ENCODE measurements around the gene GALNT9.
"Not testable (repeated sequence)": the region's sequence is repeated elsewhere in the genome, so short reads cannot be mapped to it uniquely, and the experiment has no call there.

GALNT9 gene

DNA sequence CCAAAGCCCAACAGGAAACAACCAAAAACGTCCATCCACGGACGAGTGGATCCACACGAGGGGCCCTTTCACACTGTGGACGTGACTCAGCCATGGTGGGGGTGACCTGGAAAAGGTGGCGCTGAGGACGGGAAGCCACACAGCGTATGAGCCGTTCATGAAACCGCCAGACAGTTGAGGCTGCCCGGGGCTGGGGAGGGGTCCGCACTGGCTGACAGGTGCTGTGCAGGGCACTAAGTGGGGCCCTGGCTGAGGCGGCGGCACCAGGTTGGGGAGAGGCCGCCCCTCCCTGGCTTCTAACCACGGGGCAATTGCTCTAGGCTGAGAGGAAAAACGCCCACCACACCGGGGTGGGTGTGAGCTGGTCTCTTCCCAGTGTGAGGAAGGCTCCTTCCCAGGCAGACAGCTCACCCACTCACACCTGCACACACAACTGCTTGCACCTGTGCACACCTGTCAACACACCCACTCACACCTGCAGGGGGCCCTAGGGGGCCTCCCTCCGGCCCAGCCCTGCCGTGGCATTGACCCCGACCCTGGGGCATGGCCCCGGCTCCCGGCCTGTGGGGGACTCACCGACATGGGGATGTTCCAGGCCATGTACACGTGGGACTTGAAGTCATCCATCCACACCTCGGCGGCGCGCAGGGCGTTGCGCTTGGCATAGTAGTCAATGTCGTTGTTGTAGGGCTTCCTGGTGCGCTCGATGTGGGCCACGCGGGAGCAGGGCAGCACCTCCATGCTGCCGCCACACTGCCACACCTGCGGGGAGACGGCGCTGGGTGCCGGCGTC, 126.3 kb downstream of the GALNT9 start:
- no peak for DNase-seq (ENCODE audit: low read depth in 2 of 3, low spot score in 1 of 3)

DNA sequence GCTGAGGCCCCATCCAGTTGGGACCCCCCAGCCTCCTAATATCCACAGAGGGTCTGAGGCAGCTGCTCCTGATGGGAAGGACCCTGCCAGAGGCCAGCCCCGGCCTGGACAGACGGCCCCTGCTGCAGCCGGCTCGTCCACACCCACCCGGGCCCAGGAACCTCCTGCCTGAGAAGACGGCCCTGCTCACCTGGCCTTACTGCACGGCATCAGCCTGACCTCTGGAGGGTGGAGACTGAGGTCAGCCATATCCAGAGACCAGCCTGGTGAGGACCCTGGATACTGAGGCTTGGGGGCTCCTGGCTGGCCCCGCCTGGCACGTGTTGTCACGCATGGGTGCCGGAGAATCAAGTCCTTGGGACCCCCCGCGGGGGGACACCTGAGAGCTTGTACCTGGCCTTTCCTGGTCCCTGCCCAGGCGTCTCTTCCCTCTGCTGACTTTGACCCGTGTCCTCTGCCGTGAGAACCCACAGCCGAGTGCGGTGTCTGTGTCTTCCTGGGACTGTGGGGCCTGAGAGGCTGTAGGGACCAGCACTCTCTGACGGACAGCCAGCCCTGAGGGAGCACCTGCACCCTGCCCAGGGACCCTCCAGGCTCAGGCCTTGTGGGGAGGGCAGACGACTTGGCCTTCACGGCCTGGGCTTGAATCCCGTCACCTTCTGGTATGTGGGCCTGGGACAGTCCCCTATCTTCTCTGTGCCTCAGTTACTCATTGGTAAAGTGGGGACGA, 127.8 kb downstream of the GALNT9 start:
- DNase-seq (ENCODE audit: low read depth in 2 of 3, low spot score in 1 of 3): no peak

DNA sequence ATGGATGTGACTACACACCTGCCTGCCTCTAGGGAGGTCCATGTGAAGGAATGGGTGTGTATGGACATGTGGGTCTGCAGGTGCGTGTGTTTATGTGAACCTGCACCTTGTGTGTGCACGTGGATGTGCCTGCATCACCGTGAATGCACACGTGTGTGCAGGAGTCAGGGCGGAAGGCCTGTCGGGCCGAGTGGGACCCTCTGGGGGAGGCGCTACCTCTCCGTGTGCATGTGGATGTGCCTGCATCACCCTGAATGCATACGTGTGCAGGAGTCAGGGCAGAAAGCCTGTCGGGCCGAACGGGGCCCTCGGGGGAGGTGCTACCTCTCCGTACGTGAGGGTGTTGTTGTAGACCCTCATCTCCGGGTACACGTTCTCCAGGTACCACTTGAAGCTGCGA, 128.6 kb downstream of the GALNT9 start:
- DNase-seq (ENCODE audit: low read depth in 2 of 3, low spot score in 1 of 3): no peak

DNA sequence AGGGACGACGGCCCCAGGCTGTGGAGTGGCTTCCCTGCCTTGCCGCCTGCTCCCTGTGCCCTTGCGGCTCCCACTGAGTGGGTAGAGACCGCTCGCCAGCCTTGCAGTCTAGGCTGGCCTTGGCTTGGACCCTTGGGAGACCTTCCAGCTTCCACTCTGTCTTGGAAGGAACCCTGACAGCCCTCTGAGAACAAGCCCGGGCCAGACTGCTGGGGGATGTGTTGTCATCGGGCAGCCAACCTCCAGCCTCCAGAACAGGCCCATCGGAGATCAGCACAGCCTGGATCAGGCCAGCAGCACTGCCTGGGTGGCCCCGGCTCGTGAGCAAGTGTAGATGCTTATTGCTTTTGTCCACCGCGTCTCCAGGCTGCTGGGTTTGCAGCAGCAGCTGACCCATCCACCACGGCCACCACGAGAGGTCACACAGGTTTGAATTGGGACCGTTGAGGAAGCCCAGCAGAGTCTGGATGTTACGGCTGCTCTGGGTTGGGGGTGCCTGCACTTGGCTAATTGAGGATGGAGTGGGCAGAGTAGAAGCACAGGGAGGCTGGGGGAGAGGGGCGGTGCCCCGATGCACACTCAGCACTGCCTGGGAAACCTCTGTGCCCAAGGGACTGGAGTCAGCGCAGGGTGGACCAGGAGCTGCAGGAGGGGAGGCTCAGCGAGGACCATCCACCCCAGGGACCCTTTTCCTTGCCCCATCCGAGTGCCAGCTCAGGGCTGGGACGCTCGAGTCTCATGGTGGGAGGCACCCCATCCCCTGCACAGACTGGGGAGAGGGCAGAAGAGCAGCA, 129.7 kb downstream of the GALNT9 start:
- no peak for DNase-seq (ENCODE audit: low read depth in 2 of 3, low spot score in 1 of 3)

DNA sequence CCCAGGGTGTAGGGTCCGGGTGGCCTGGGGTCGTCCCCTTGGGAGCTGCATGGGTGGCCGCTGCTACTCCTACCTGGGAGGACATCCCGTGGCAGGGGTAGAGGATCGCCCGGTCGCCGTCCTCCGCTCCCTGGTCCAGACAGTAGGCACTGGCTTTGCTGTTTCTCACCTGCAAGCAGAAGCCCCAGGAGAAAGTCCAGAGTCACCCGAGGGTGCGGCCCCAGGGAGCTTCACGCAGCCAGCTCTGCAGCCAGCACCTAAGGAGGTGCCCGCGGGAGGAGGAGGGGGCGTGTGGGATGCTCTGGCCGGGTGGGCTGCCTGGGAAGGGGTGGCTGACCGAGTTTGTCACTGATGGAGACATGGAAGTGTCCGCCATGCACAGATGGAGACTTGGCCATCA, 130.3 kb downstream of the GALNT9 start:
- DNase-seq (ENCODE audit: low read depth in 2 of 3, low spot score in 1 of 3): no peak

DNA sequence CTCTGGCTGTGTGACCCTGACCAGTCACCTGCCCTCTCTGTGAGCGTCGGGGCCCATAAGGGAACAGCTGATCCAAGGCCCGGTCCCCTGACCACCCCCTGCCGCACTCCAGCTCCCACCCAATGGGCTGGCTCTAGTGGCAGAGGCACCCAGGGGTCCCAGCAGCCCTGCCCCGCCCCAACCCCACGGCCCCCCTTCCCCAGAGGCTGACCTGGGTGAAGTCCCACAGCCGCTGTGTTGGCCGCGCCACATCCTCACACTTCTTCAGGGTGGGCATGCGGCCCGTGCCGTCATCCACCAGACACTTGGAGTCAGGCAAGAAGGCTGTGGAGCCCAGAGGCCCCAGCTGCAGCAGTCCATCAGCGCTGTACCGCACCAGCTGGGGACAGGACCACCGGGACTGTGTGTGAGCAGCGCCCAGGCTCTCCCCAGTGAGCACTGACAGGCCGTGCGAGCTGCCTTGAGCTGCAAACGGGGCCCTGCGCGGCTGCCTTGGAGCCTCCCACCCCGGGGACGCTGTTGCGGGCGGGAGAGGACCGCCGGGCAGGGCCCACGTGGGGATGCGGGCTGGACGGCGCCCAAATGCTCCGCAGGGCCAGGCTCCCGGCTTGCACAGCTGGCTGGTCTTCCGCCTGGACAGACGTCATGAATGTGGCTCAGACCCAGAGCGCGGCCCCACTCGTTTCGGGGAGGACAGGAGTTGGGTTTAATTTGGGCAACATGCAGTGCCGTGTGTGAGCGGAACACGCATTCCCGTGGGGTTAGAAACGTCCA, 131.6 kb downstream of the GALNT9 start:
- DNase-seq (ENCODE audit: low read depth in 2 of 3, low spot score in 1 of 3): no peak

DNA sequence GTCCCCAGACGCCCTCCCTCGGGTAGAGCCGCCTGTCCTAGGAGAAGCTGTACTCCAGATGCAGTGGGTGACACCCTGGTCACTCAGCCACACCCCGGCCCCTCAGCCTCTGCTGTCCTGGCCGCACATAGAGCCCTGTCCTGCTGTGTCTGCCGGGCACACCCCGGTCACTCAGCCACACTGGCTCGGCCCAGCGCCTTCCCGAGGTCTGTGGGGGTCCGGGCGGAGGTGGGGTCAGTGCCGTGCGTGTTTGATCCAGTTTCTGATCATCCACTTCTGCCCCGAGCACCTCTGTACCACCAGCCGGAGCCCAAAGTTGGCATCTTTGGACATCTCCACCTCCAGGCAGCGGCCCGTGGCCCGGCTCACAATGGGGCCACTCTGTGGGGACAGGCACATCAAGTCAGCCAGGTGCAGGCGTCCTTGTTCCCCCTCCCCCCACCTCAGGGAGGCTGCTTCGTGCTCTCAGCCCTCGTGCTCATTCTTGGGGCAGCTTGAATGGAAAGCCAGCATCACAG, 132.5 kb downstream of the GALNT9 start:
- DNase-seq (ENCODE audit: low read depth in 2 of 3, low spot score in 1 of 3): no peak

DNA sequence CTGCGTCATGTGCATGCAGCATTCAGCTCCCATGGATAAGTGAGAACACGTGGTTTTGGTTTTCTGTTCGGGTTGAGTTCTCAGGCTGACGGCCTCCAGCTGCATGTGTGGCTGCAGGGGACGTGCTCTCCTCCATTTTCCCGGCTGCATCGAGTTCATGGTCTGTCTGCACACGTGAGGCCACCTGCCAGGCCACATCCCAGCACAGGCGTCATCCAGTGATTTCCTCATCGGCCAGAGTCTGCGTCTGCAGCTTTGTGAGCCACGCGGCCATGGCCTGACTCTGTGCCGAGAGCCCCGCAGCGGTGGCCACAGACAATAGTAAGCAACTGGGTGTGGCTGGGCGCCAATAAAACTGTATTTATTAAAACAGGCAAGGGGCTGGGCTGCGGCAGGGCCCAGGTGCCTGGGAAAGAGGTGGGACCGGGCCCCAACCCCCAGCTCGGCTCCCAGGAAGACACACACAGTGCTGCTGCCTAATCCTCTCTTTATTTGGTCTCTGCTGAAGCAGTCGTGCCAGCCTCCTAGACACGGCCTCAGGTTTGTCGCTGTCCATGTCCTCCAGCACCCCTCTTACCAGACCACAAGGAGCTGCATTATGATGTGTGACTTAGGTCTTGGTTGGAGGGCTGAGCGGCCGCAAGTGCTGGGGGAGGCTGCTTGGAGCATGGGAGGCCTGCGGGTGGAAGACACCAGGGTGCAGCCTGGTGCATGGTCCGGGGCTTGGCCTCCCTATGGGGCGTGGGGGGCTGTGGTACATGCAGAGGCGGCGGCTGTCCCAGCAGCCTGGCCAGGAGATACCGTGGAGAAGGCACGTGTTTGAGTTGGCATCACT, 133.1 kb downstream of the GALNT9 start:
- no peak for DNase-seq (ENCODE audit: low read depth in 2 of 3, low spot score in 1 of 3)

DNA sequence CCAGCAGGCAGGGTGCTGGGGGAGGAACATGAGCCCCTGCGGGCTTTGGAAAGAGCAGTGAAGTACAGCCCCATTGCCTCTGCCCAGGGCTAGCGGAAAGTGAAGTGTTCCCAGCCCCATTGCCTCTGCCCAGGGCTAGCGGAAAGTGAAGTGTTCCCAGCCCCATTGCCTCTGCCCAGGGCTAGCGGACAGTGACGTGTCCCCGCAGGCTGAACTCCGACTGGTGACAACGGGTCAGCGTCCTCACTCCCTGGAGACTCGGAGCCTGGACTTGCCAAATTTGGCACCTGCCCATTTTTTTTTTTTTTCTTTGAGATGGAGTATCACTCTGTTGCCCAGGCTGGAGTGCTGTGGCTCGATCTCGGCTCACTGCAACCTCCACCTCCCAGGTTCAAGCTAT, 134.1 kb downstream of the GALNT9 start:
- DNase-seq (ENCODE audit: low read depth in 2 of 3, low spot score in 1 of 3): not testable (repeated sequence)

DNA sequence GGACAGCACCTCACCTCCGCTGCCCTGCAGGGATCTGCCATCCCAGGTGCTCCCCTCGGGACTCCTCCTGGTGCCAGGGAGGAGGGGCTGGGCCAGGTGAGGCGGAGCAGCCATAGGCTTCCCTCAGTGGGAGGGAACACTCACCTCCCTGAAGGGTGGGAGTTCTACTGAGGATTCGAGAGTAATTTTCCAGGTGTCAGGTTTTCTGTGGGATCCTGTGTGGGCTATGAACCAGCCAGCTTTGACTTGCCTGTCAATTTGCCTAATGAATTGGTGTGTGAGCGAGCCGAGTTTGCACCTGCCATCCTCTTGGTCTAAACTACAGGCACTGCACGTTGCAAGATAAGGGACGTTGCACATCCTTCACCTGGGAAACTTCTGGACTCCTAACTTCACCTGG, 134.8 kb downstream of the GALNT9 start:
- no peak for DNase-seq (ENCODE audit: low read depth in 2 of 3, low spot score in 1 of 3)

DNA sequence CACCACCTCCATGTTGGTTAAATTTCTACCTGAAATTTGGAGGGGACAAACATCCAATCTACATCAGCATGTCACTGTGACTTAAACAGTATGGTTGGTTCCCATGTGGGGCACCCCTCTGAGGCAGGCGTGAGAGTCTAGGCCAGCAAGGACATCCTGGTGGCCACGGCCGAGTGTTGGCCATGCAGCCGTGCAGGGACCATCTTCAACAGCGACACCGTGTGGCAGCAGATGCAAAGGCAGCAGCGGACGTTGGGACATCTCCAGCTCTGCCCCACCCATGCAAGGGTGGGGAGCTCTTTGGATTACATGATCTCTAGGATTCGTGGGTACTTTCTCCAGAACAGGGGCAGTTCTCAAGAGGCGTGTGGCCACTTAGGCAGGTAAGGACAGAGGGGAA, 135.3 kb downstream of the GALNT9 start:
- no peak for DNase-seq (ENCODE audit: low read depth in 2 of 3, low spot score in 1 of 3)

DNA sequence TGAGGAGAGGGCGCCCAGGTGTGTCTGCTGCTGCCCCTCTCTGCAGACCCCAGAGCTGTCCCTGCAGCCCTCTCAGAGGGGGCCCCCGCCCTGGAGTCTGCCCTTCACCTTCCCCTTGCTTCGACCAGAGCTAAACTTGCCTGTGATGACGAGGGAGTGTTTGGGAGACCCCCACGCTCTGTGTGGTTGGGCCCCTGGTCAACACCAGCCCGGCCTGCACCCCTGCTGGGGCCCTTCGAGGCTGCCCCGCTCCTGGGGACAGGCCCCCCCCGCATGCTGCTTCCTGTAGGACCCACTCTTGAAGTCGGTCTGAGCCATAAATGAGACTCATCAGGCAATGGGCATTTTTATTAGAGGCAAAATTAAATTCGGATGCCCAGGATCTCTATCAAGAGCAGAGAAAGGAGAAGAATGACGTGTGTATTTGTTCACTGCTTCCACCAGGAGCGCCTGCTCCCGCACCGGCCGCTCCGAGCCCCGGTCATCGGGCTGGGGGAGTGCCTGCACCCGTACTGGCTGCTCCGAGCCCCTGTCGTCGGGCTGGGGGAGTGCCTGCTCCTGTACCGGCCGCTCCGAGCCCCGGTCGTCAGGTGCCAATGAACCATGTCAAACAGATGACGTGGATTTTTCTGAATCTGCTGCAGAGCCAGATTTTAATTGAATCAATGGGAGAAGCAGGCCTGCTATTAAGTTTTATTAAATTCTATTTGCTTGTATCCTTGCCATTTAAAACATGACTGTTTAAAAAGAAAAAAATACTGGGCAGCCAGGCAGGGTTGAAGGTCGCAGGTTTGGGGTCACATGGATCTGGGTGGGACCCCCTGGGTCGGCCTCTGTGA, 137.5 kb downstream of the GALNT9 start:
- DNase-seq (ENCODE audit: low read depth in 2 of 3, low spot score in 1 of 3): no peak

DNA sequence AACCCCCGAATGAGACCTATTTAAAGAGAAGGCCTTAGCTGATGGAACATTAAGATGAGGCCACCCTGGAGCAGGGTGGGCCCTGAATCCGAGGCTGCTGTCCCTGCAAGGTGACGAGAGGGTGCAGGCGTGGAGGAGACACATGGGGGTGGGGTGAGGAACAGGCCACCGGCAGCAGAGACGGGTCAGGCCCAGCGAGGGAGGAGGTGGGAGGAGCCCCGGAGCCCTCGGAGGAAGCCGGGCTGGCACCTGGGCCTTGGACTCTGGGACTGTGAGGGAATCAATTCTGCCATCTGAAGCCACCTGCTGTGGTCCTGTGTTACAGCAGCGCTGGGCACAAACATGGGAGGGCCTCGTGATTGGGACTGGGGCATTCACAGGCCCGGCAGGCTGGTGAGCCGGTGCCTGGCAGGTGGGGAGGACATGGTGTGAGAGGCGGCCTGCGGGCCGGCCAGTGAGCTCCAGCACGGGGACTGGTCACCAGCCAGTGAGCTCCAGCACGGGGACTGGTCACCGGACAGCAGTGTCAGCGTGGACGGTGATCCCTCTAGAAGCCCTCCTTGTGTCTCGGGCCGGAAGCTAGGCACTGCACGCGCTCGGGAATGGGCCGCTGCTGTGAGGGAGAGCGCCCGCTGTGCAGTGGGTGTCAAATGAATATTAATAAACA, 138.4 kb downstream of the GALNT9 start:
- DNase-seq (ENCODE audit: low read depth in 2 of 3, low spot score in 1 of 3): no peak

DNA sequence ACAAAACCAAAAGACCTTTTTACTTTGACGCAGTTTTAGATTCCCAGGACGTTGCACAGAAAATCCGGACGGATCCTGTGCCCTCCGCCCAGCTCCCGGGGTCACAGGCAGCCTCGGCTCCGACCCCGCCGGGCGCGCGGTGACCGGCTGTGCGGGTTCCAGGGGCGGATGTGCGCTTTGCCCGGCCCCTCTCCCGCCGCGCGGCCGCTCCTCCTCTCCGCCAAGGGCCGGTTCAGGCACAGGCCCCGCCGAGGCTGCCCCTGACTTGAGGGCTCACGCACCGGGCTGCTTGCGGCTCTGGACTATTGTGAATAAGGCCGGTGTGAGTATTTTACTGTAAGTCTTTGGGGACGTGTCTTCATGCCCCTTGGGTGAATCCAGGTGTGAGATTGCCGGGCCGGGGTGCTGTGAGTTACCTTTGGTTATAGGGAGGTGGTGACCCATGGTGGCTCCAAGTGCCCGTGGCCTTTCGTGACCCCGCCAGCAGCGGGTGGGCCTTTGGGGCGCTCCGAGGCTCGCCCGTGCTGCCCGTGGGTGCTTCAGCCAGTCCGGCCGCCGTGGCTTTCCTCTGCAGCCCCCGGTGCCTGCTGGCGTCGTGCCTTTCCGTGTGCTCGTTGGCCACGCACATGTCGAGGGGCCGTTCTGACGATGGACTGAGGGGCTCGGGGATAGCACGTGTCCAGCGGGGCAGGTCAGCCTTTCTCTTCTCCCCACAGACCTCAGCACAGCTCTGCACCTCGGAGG, 139.2 kb downstream of the GALNT9 start:
- DNase-seq (ENCODE audit: low read depth in 2 of 3, low spot score in 1 of 3): no peak

DNA sequence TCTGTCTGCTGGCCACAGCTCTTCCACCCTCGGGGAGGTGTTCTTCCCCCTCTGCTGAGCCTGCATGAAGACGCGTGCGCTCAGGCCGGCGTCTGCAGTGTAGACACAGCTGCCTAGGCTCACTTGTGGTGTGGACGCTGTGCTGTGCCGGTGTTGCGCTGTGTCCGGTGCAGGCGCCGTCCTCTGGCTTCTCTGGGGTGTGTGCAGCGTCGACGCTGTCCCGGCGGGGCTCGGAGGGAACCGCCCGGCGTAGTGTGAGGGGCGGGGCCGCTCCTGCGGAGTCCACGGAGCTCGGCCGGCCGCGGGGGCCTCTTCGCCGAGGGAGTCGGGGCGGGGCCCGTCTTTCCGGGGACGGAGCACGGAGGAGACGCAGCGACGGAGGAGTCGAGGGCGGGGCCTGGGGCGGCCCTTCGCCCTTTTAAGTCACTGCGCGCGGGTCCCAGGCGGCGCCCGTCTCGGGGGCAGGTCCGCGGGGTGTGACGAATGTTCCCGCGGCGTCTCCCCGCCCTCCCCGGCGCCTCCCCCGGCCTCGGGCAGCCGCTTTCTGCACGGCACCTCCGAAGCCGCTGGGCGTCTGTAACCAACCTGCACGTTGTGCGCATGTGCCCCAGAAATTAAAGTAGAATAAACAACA, 139.9 kb downstream of the GALNT9 start:
- DNase-seq (ENCODE audit: low read depth in 2 of 3, low spot score in 1 of 3): peak; percentile 83 to 92 (median 87)

DNA sequence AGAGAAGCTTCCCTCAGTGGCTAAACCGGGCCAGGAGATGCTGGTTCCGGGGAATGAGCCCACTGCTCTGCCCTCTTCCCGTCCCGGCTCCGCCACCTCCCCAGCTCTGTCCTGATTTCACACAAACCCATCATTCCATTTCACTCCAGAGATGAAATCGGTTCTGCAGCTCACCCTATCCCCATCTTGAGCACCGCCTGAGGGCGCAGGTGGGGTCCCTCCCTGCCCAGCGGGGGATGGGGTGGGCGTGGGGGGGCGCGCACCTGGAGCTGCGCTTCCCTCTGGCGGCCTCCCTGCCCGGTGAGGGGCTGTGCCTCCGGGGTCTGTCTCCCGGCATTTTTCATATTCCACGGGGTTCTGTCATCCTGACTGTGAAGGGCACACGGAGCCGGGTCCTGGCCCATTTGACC, 140.5 kb downstream of the GALNT9 start:
- DNase-seq (ENCODE audit: low read depth in 2 of 3, low spot score in 1 of 3): no peak

DNA sequence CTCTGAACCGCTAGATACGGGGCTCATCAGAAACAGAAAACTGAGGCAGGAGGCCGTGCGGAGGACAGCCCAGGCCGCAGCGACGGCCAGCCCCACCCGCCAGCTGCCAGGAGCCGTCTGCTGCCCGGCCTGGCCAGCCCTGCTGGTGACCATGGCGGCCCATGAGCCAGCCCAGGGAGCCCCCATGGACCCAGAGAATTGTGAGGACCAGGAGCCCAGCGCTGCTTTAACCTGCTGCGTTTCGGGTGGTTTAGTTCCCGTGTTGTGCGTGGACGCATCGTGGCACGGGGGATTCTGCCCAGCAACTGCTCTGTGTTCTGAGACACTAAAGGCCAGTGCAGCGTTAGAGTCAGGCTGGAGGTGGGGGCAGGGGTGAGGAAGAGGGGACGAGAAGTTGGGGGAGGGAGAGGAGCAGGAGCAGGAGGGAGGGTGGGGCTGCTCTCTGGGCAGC, 140.9 kb downstream of the GALNT9 start:
- no peak for DNase-seq (ENCODE audit: low read depth in 2 of 3, low spot score in 1 of 3)

Measured in stimulated activated CD4-positive, alpha-beta T cell treated with anti-CD3 and anti-CD28 coated beads, Interleukin-12 subunit alpha, Interleukin-12 subunit beta, amount 100 ng/mL, for 48 hours (primary cell).